IPS DF 6.9 (cell line): ENCODE data around the gene CKMT2.
"Not testable (repeated sequence)": the region's sequence is repeated elsewhere in the genome, so short reads cannot be mapped to it uniquely, and the experiment has no call there.

ENCODE experiments used
- DNase-seq: peaks from one replicate; pipeline ENCODE4 v3.0.0-alpha.2; 2013; ENCODE audit warnings: low read depth, low spot score
- H3K27ac ChIP-seq: one replicate; pipeline ENCODE4 v1.5.1; 2013; ENCODE audit warnings: low read length, control low read depth
- H3K27me3 ChIP-seq: 2 replicates; pipeline ENCODE4 v1.6.1; 2013; ENCODE audit warnings: mild to moderate bottlenecking, low read length; ENCODE audit not compliant: control insufficient read depth, insufficient read depth
- H3K36me3 ChIP-seq: 2 replicates; pipeline ENCODE4 v1.6.1; 2013; ENCODE audit warnings: low read length; ENCODE audit not compliant: control insufficient read depth, insufficient read depth
- H3K4me1 ChIP-seq: 2 replicates; pipeline ENCODE4 v1.6.1; 2013; ENCODE audit warnings: low read length; ENCODE audit not compliant: control insufficient read depth, insufficient read depth
- H3K4me3 ChIP-seq: 2 replicates; pipeline ENCODE4 v1.5.1; 2013; ENCODE audit warnings: mild to moderate bottlenecking, low read length
- H3K9me3 ChIP-seq: 2 replicates; pipeline ENCODE4 v1.6.1; 2013; ENCODE audit warnings: low read length, inconsistent platforms; ENCODE audit not compliant: control insufficient read depth, insufficient read depth
- WGBS: extraction: QIAGEN DNeasy Blood & Tissue Kit; methylation state at CpG from one replicate; pipeline ENCODE4 v1.1.7; 2013; ENCODE audit warnings: mixed read lengths, missing lambda C conversion rate; ENCODE audit not compliant: insufficient read length, insufficient coverage; 5-methylcytosine and 5-hydroxymethylcytosine counted together

Gene CKMT2

GRCh38 chr5:81268521-81269196 lies 35.5 kb downstream of the CKMT2 start:
- Histone ChIP-seq H3K36me3 (no peaks in the 10 kb centered on the region), H3K27me3 (no peaks in the 10 kb centered on the region), H3K4me1 (0 out of 2 replicates have a peak, but pooled peaks cover 3% of the 10 kb centered on the region), H3K27ac (no peak overlapping the region), H3K4me3 (no peak overlapping the region), H3K9me3 (no peaks in the 10 kb centered on the region)
- 100% methylated on average over 2 of the region's 3 CpGs for WGBS
- no peak for DNase-seq

- H3K27ac ChIP-seq, result no peak overlapping the region
- no peaks in the 10 kb centered on the region for H3K27me3 ChIP-seq
- DNase-seq, result no peak
- H3K4me3 ChIP-seq, result no peak overlapping the region
- H3K9me3 ChIP-seq, result no peaks in the 10 kb centered on the region
- H3K36me3 ChIP-seq, result no peaks in the 10 kb centered on the region
- H3K4me1 ChIP-seq, result 0 out of 2 replicates have a peak, but pooled peaks cover 3% of the 10 kb centered on the region
- WGBS, result no CpG with 5 or more reads among the region's 8 CpGs
These were observed 36.8 kb downstream of the CKMT2 start for GRCh38 chr5:81269751-81270393.

GRCh38 chr5:81270394-81271027 lies 37.4 kb downstream of the CKMT2 start:
- H3K4me1 ChIP-seq, H3K4me3 ChIP-seq, H3K36me3 ChIP-seq, H3K27ac ChIP-seq, H3K9me3 ChIP-seq, DNase-seq, H3K27me3 ChIP-seq: not testable (repeated sequence)
- WGBS, result no CpG with 5 or more reads among the region's 2 CpGs

GRCh38 chr5:81283976-81284375 lies 50.9 kb downstream of the CKMT2 start:
- H3K4me3 ChIP-seq, result no peak overlapping the region
- no peak overlapping the region for H3K27ac ChIP-seq
- no peaks in the 10 kb centered on the region for H3K27me3 ChIP-seq
- no peak for DNase-seq
- H3K4me1 ChIP-seq, result no peaks in the 10 kb centered on the region
- H3K9me3 ChIP-seq, result no peaks in the 10 kb centered on the region
- no peaks in the 10 kb centered on the region for H3K36me3 ChIP-seq
- no CpG with 5 or more reads among the region's 1 CpG for WGBS

- Histone ChIP-seq H3K4me1 (no peaks in the 10 kb centered on the region), H3K36me3 (no peaks in the 10 kb centered on the region), H3K4me3 (no peak overlapping the region), H3K27ac (no peak overlapping the region), H3K9me3 (no peaks in the 10 kb centered on the region), H3K27me3 (no peaks in the 10 kb centered on the region)
- no CpG with 5 or more reads among the region's 3 CpGs for WGBS
- DNase-seq, result no peak
These were observed 53.0 kb downstream of the CKMT2 start for GRCh38 chr5:81286059-81286617.

- Histone ChIP-seq H3K36me3 (no peaks in the 10 kb centered on the region), H3K4me3 (no peak overlapping the region), H3K27ac (no peak overlapping the region), H3K4me1 (no peaks in the 10 kb centered on the region), H3K27me3 (no peaks in the 10 kb centered on the region), H3K9me3 (no peaks in the 10 kb centered on the region; the same call in 1 of the 2 replicates)
- WGBS, result no CpG with 5 or more reads among the region's 4 CpGs
- DNase-seq, result no peak
These were observed 54.9 kb downstream of the CKMT2 start for GRCh38 chr5:81288021-81288433.

GRCh38 chr5:81290146-81290545 lies 57.0 kb downstream of the CKMT2 start:
- H3K4me1 ChIP-seq, result no peaks in the 10 kb centered on the region

GRCh38 chr5:81292130-81292529 lies 59.0 kb downstream of the CKMT2 start:
- WGBS, result no CpG with 5 or more reads among the region's 2 CpGs
- H3K4me1 ChIP-seq, result no peaks in the 10 kb centered on the region
- no peaks in the 10 kb centered on the region; the same call in 1 of the 2 replicates for H3K9me3 ChIP-seq
- H3K4me3 ChIP-seq, result no peak overlapping the region
- H3K27ac ChIP-seq, result no peak overlapping the region
- H3K27me3 ChIP-seq, result no peaks in the 10 kb centered on the region
- H3K36me3 ChIP-seq, result no peaks in the 10 kb centered on the region
- DNase-seq, result no peak

More at GRCh38 chr5:81290146-81290545, 57.0 kb downstream of the CKMT2 start:
- Histone ChIP-seq H3K9me3 (no peaks in the 10 kb centered on the region; the same call in 1 of the 2 replicates), H3K27me3 (no peaks in the 10 kb centered on the region), H3K4me3 (no peak overlapping the region), H3K36me3 (no peaks in the 10 kb centered on the region), H3K27ac (no peak overlapping the region)
- DNase-seq, result no peak
- WGBS, result no CpG with 5 or more reads among the region's 1 CpG

GRCh38 chr5:81294021-81294420 lies 60.9 kb downstream of the CKMT2 start:
- not testable (repeated sequence) for DNase-seq, H3K9me3 ChIP-seq, H3K36me3 ChIP-seq, H3K4me1 ChIP-seq, H3K27me3 ChIP-seq, H3K27ac ChIP-seq, H3K4me3 ChIP-seq
- no CpG with 5 or more reads among the region's 5 CpGs for WGBS

- no peak for DNase-seq
- Histone ChIP-seq H3K4me3 (no peak overlapping the region), H3K4me1 (no peaks in the 10 kb centered on the region; the same call in 1 of the 2 replicates), H3K27ac (no peak overlapping the region), H3K27me3 (no peaks in the 10 kb centered on the region), H3K36me3 (no peaks in the 10 kb centered on the region), H3K9me3 (no peaks in the 10 kb centered on the region)
- no CpG with 5 or more reads among the region's 4 CpGs for WGBS
These were observed 64.4 kb downstream of the CKMT2 start for GRCh38 chr5:81297531-81297930.
